SJCRH30 (cell line): ENCODE data around the gene HPCAL4. TPM values are rescaled to one million over a fixed set of nuclear protein-coding genes. Genes with fewer than 3 reads are reported as not detected.
A peak's percentile ranks its signal among the peaks of the same experiment; 100 is the strongest.

Experiments used
- DNase-seq, 2 experiments: peaks; one replicate each; pipeline ENCODE4 v3.0.0-alpha.2; 2015 to 2020
- H3K27ac ChIP-seq: fragments of 250-450 bp; sonication (Bioruptor Pico); 2 replicates; pipeline ENCODE4 v1.5.1; 2020; ENCODE audit warnings: mild to moderate bottlenecking, moderate library complexity
- H3K27me3 ChIP-seq: fragments of 250-450 bp; sonication (Bioruptor Pico); 2 replicates; pipeline ENCODE4 v1.5.1; 2020; ENCODE audit warnings: mild to moderate bottlenecking, moderate library complexity
- H3K36me3 ChIP-seq: fragments of 250-450 bp; sonication (Bioruptor Pico); 2 replicates; pipeline ENCODE4 v1.5.1; 2020; ENCODE audit warnings: mild to moderate bottlenecking, moderate library complexity
- H3K4me1 ChIP-seq: fragments of 250-450 bp; sonication (Bioruptor Pico); 2 replicates; pipeline ENCODE4 v1.5.1; 2020; ENCODE audit warnings: mild to moderate bottlenecking, moderate library complexity
- H3K4me3 ChIP-seq: fragments of 250-450 bp; sonication (Bioruptor Pico); 2 replicates; pipeline ENCODE4 v1.5.1; 2020; ENCODE audit warnings: mild to moderate bottlenecking, moderate library complexity
- H3K9me3 ChIP-seq: fragments of 250-450 bp; sonication (Bioruptor Pico); replicated peaks from 2 replicates; pipeline ENCODE4 v1.5.1; 2020; ENCODE audit warnings: mild to moderate bottlenecking, moderate library complexity
- total RNA-seq: library from RNA; depleted of rRNA; stranded (reverse); fragments of >200 nt; shearing (Covaris generic); gene quantifications from 2 replicates; pipeline ENCODE4 v1.2.3, GENCODE V29; 2014

Gene HPCAL4
- total RNA-seq, 1 experiment from 2014 or later, result 0.42 TPM

- peak in 1 of 2 experiments; percentile 87 for DNase-seq
- Histone ChIP-seq H3K4me1 (no peaks in the 10 kb centered on the region), H3K27ac (no peak overlapping the region), H3K9me3 (no peaks in the 10 kb centered on the region), H3K4me3 (no peak overlapping the region), H3K27me3 (peaks cover 12% of the 10 kb centered on the region; the same call in 1 of the 2 replicates), H3K36me3 (no peaks in the 10 kb centered on the region)
These were observed 29.1 kb upstream of the HPCAL4 start for GRCh38 chr1:39720094-39720999.

GRCh38 chr1:39717809-39718208 is 26.6 kb upstream of the HPCAL4 start:
- H3K27ac ChIP-seq, result no peak overlapping the region
- no peaks in the 10 kb centered on the region for H3K4me1 ChIP-seq
- no peaks in the 10 kb centered on the region for H3K9me3 ChIP-seq
- H3K36me3 ChIP-seq, result no peaks in the 10 kb centered on the region
- peaks cover 8% of the 10 kb centered on the region; the same call in 1 of the 2 replicates for H3K27me3 ChIP-seq
- no peak for DNase-seq
- H3K4me3 ChIP-seq, result no peak overlapping the region

GRCh38 chr1:39713557-39713956 is 22.3 kb upstream of the HPCAL4 start:
- H3K4me3 ChIP-seq, result no peak overlapping the region
- H3K9me3 ChIP-seq, result no peaks in the 10 kb centered on the region
- H3K36me3 ChIP-seq, result no peaks in the 10 kb centered on the region
- no peak for DNase-seq
- peaks cover 15% of the 10 kb centered on the region for H3K27me3 ChIP-seq
- no peak overlapping the region for H3K27ac ChIP-seq
- H3K4me1 ChIP-seq, result no peaks in the 10 kb centered on the region; the same call in 1 of the 2 replicates

GRCh38 chr1:39711966-39712340 is 20.7 kb upstream of the HPCAL4 start:
- Histone ChIP-seq H3K36me3 (no peaks in the 10 kb centered on the region), H3K9me3 (no peaks in the 10 kb centered on the region), H3K4me1 (no peaks in the 10 kb centered on the region; the same call in 1 of the 2 replicates), H3K27ac (no peak overlapping the region), H3K4me3 (no peak overlapping the region), H3K27me3 (peaks cover 11% of the 10 kb centered on the region)
- DNase-seq, result no peak

GRCh38 chr1:39711104-39711965 is 20.1 kb upstream of the HPCAL4 start:
- no peaks in the 10 kb centered on the region; the same call in 1 of the 2 replicates for H3K4me1 ChIP-seq

GRCh38 chr1:39707506-39707905 is 16.3 kb upstream of the HPCAL4 start:
- no peak for DNase-seq
- no peak overlapping the region for H3K4me3 ChIP-seq
- H3K36me3 ChIP-seq, result no peaks in the 10 kb centered on the region
- H3K27ac ChIP-seq, result no peak overlapping the region
- no peaks in the 10 kb centered on the region for H3K9me3 ChIP-seq
- peaks cover 7% of the 10 kb centered on the region; the same call in 1 of the 2 replicates for H3K27me3 ChIP-seq
- H3K4me1 ChIP-seq, result no peaks in the 10 kb centered on the region; the same call in 1 of the 2 replicates

More at GRCh38 chr1:39711104-39711965, 20.1 kb upstream of the HPCAL4 start:
- Histone ChIP-seq H3K9me3 (no peaks in the 10 kb centered on the region), H3K36me3 (no peaks in the 10 kb centered on the region), H3K27ac (no peak overlapping the region), H3K4me3 (no peak overlapping the region), H3K27me3 (peaks cover 10% of the 10 kb centered on the region; the same call in 1 of the 2 replicates)
- no peak for DNase-seq

- Histone ChIP-seq H3K27ac (no peak overlapping the region), H3K36me3 (no peaks in the 10 kb centered on the region), H3K4me1 (peaks cover 5% of the 10 kb centered on the region), H3K9me3 (no peaks in the 10 kb centered on the region), H3K27me3 (peaks cover 7% of the 10 kb centered on the region; the same call in 1 of the 2 replicates), H3K4me3 (no peak overlapping the region)
- DNase-seq, result no peak
These were observed 13.5 kb upstream of the HPCAL4 start for GRCh38 chr1:39704757-39705156.

- Histone ChIP-seq H3K27ac (no peak overlapping the region), H3K36me3 (no peaks in the 10 kb centered on the region), H3K27me3 (no peaks in the 10 kb centered on the region), H3K4me3 (no peak overlapping the region), H3K4me1 (peaks cover 5% of the 10 kb centered on the region), H3K9me3 (no peaks in the 10 kb centered on the region)
- DNase-seq, result peak; percentile 17 to 39
These were observed 9.8 kb upstream of the HPCAL4 start for GRCh38 chr1:39701049-39701439.

- H3K27ac ChIP-seq, result no peak overlapping the region
- H3K9me3 ChIP-seq, result no peaks in the 10 kb centered on the region
- H3K36me3 ChIP-seq, result no peaks in the 10 kb centered on the region
- DNase-seq, result no peak
- H3K27me3 ChIP-seq, result no peaks in the 10 kb centered on the region
- peaks cover 8% of the 10 kb centered on the region for H3K4me1 ChIP-seq
- no peak overlapping the region for H3K4me3 ChIP-seq
These were observed 9.1 kb upstream of the HPCAL4 start for GRCh38 chr1:39700348-39700747.

- no peaks in the 10 kb centered on the region for H3K27me3 ChIP-seq
- H3K4me1 ChIP-seq, result peaks cover 18% of the 10 kb centered on the region
- no peak overlapping the region for H3K27ac ChIP-seq
- no peak overlapping the region for H3K4me3 ChIP-seq
- DNase-seq, result no peak
- H3K9me3 ChIP-seq, result no peaks in the 10 kb centered on the region
- no peaks in the 10 kb centered on the region for H3K36me3 ChIP-seq
These were observed 8.2 kb upstream of the HPCAL4 start for GRCh38 chr1:39699419-39699818.

GRCh38 chr1:39698568-39698967 is 7.3 kb upstream of the HPCAL4 start:
- H3K4me3 ChIP-seq, result no peak overlapping the region
- peaks cover 24% of the 10 kb centered on the region for H3K4me1 ChIP-seq
- no peak for DNase-seq
- H3K27ac ChIP-seq, result no peak overlapping the region
- no peaks in the 10 kb centered on the region for H3K36me3 ChIP-seq
- no peaks in the 10 kb centered on the region for H3K27me3 ChIP-seq
- H3K9me3 ChIP-seq, result no peaks in the 10 kb centered on the region

- Histone ChIP-seq H3K36me3 (no peaks in the 10 kb centered on the region), H3K4me3 (no peak overlapping the region), H3K9me3 (no peaks in the 10 kb centered on the region), H3K4me1 (peaks cover 23% of the 10 kb centered on the region), H3K27me3 (no peaks in the 10 kb centered on the region), H3K27ac (no peak overlapping the region)
- no peak for DNase-seq
These were observed 5.2 kb upstream of the HPCAL4 start for GRCh38 chr1:39696448-39696847.

- no peaks in the 10 kb centered on the region for H3K27me3 ChIP-seq
- DNase-seq, result peak in 1 of 2 experiments; percentile 51
- no peak overlapping the region for H3K4me3 ChIP-seq
- no peaks in the 10 kb centered on the region for H3K9me3 ChIP-seq
- H3K4me1 ChIP-seq, result peaks cover 23% of the 10 kb centered on the region
- H3K36me3 ChIP-seq, result no peaks in the 10 kb centered on the region
- no peak overlapping the region for H3K27ac ChIP-seq
These were observed 3.8 kb upstream of the HPCAL4 start for GRCh38 chr1:39695016-39695415.

- H3K9me3 ChIP-seq, result no peaks in the 10 kb centered on the region
- H3K27ac ChIP-seq, result peak overlapping the region; percentile 3; the same call in 1 of the 2 replicates
- no peak overlapping the region for H3K4me3 ChIP-seq
- H3K4me1 ChIP-seq, result peaks cover 23% of the 10 kb centered on the region
- H3K27me3 ChIP-seq, result 0 out of 2 replicates have a peak, but pooled peaks cover 2% of the 10 kb centered on the region
- H3K36me3 ChIP-seq, result no peaks in the 10 kb centered on the region
- DNase-seq, result peak; percentile 77 to 86
These were observed 2.8 kb upstream of the HPCAL4 start for GRCh38 chr1:39694026-39694425.
